GM18502 (cell line): ENCODE data around the gene SLC16A9.
A peak's percentile ranks its signal among the peaks of the same experiment; 100 is the strongest.

ENCODE experiments used
- ATAC-seq: cut with Tn5 transposase; IDR thresholded peaks from one replicate; pipeline ENCODE4 v1.9.1; 2021; ENCODE audit warnings: mild to moderate bottlenecking; ENCODE audit not compliant: unreplicated experiment, poor library complexity

Gene SLC16A9

DNA sequence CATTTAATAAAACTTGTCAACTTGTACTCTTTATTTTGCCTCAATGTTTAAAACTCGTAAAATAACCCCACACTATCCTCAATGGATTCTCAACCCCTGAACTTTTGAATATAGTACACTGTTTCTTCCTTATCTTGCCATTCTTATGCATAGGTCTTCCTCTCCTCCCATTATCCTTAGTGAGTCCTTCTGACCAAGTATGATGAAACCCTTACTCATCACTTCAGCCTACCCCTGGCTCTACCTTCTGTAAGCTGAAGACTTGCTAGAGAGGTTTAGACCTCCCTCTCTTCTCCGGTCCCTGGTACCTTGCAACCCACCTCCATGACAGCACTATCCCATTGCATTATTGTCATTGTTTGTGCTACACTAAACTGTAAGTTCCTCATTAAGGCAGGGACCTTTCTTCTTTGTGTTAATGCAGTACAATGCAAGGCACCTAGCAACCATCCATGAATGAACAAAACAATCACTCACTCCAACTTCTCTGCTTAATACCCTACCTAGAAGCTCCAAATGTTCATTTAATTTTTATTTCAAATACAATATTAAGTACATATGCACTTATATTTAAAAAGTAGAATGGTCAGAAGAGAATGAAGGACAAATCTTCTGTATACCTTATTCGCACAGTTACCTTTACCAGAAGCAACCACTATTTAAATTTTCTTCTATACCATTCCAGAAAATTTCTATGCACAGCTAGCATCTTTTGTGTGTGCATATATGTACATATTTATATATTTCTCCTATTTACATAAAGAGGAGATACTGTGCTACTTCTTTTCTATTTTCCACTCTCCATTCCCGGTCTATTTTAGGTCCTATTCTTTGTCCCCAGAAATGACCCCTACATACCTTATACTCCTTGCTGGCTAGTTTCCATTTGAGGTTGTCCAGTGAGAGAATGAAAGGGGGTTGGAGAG is 77.5 kb downstream of the SLC16A9 start:
- no peak for ATAC-seq

DNA sequence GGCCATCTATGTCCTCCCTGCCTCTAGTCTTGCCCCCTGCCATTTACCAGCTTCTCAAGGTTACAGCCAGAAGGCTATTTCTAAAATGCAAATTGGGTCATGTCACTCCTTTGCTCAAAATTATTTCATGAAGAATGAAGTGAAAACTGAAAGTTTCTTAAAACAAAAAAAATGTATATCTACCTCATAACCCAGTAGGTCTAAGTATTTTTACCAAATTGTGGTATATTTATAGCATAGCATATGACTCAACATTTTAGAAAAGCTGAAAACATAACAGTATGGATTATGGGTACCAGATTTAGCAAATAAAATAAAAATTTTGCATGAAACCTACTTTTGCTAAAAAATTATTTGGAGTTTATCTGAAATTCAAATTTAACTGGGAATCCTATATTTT is 78.4 kb downstream of the SLC16A9 start:
- peak; percentile 67 for ATAC-seq

DNA sequence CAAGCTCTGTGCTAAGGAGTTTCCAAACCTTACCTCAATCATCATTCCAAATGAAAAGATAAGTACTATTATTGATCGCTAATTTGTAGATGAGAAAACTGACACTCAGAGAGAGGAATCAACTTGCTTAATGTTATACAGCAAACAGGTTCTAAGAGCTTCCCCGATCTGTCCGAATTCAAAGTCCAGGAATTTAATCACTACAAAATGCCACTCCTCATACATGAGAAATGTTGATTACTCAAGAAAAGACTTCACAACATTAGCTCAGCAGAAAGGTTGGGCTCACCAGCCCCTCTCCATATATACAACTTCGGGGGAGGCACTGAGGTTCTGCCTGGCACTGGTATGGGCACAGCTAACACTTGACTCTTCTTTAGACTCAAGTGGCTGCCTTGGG is 80.7 kb downstream of the SLC16A9 start:
- ATAC-seq: no peak

DNA sequence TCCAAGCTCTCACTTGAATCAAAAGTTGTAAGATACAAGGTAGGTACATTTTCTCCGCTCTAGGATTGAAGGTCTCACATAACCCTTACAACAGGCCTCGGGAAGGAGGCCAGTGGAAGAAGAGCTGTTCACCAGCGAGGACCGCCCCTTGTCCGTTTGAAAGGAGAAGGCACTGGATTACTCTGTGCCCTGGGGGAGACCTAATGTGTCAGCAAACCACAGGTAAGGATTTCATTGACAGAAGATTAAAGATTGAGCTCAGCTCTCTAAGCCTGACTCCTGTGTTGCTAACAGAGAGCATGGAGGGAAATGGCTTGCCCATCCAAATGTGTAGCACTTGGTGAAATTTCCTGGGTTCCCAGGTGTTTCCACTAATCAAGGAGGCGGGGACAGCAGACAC is 81.2 kb downstream of the SLC16A9 start:
- no peak for ATAC-seq

DNA sequence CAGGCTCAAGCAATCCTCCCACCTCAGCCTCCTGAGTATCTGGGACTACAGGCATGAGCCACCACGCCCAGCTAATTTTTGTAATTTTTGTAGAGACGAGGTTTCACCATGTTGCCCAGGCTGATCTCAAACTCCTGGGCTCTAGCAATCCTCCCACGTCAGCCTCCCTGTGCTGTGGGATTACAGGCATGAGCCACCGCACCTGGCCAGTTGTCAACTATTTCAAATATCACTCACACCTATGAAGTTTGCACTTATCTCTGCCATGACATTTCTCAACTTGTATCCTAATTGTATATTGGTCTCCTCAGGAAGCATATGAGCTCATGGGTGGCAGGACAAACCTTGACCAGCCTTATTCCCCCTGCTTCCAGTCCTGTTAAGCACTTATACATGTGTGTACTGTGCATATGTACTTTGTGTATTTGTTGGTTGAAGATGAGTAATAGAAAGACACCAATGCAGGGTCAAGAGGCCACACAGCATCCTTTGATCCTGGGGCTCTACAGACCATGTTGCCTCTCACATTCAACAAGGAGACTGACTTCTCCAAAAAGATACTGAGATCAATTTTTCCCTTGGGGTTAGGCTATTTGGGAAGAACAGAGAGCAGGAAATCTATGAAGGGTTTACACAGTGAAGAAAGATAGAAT is 82.2 kb downstream of the SLC16A9 start:
- no peak for ATAC-seq

DNA sequence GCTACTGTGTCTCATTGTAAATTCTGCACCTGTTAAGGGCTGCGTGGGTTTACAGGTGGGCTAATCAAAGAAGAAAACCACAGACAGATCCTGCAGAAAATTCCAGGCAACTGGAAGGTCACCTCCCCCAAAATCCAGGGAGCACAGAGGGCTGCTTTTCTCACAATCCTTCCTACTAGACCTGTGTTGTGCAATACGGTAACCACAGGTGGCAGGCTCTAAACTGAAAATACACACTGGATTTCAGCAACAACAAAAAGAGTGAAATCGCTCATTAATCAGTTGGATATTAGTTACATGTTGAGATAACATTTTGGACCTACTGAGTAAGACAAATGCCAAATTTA is 83.2 kb downstream of the SLC16A9 start:
- ATAC-seq: no peak

DNA sequence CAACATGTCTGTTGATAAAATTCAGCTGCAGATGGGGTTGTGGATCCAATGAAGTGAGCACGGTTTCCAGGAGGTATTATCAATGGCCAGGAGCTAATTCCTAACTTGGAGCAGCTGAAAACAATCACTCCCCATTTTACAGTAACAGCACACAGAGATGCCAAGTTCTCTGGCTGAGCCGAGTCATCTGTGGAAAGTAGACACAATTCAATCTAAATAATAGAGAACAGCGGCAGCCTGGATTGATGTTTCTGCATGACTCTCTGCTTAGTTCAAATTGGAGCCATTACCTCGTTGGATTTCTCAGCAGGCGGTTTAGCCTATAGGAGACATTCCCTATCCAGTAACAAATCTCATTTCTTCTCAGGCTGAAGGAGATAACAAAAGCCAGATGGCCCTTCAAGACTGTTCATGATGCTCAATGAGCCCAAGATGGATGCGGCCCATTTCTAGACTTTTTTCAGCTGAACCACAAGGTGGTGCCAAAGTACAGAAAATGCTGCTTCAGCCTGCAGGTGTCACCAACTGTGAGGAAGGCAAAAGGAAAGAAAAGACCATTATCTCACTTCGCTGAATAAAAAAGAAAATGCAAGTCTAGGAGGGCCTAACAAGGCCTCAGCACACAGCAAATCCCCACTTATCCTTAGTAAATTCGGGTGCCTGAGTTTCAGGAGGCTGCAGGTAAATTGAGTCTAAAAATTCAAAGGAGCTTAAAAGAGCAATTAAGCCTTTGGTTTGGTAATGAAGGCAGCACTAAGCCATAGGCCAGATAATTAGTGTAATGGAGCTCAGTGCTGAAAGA is 83.7 kb downstream of the SLC16A9 start:
- ATAC-seq: peak; percentile 93

DNA sequence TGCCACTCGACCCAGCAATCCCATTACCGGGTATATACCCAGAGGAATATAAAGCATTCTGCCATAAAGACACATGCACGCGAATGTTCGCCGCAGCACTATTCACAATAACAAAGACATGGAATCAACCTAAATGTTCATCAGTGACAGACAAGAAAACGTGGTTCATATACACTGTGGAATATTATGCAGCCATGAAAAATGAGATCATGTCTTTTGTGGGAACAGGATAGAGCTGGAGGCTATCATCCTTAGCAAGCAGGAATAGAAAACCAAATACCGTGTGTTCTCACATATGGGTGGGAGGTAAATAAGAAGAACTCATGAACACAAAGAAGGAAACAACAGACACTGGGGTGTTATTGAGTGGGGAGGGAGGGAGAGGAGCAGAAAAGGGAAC is 84.7 kb downstream of the SLC16A9 start:
- ATAC-seq: no peak

DNA sequence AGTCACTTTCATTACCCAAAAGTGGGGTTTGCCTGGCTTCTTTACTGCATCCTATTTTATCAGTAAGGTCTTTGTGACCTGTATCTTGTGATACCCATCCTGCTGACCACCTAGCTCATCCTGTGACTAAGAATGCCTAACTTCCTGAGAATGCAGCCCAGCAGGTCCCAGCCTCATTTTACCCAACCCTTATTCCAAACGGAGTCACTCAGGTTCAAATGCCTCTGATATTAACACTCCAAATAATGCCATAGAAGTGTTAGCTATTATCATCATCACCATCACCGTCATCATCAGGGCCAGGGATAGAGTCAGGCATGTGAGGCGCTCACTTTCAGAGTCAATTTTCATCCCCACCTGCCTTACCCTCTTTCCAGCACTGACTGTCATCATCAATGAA is 85.5 kb downstream of the SLC16A9 start:
- ATAC-seq: no peak

DNA sequence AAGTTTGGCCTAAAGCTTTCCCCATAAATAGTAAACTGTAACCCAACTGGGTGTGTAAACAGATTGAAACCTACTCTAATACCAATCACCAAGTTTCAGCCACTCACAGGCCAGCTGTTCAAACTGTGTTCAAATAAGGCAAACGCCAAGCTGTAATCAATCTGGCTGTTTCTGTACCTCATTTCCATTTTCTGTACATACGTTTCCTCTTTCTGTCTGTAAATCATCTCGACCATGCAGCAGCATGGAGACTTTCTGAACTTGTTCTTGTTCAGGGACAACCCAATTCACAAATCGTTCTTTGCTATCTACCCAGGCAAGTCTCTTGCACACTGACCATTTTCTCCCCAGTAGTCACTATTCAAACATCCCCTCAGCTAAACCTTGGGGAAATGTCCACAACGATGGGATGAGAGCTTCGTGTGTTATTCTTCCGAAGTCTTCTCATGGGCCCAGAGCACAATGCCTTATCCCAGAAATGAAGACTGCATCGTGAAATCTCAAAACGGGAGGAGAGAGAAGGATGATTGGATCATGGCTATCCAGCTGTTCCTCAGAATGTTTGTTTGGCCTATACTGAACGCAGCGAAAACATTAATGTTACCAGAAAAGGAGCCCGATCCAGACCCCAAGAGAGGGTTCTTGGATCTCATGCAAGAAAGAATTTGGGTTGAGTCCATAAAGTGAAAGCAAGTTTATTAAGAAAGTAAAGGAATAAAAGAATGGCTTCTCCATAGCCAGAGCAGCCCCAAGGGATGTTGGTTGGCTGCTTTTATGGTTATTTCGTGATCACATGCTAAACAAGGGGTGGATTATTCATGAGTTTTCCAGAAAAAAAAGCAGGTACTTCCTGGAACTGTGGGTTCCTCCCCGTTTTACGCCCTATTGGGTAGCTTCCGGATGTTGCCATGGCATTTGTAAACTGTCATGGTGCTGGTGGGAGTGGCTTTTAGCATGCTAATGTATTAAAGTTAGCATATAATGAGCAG is 86.2 kb downstream of the SLC16A9 start:
- ATAC-seq: no peak

DNA sequence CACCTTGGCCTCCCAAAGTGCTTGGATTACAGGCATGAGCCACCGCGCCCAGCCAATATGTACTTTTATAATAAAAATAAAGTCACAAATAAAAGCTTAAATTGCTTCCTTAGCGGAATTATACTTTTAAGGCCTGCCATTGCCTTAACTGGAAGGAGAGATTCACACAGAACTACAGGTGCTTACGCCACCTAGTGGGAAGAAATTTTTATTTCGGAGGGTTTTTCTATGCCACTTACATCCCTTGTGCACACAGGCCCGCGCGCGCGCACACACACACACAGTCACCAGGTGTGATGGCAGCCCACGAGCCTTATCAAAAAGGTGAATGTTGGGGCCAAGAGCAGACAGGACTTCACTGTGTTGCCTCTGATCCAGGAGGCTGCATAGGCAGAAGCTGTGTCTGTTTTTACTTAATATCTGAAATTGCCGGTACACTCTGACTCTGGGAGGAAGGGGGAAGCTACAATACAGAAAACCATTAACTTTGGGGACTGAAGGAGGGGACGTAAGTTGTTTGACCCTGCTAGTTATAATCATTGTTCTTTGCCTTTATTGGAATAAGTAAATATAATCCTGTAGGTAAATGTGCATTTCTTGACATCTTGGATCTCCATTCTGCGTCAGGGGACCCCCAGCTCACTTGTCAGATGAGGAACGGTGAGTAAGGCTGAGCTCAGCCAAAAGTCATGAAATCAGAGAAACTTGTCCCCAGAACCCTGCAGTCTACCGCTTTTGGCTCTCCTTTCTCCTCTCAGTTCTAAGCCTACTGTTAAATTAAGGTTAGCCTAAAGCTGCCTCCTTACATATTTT is 87.1 kb downstream of the SLC16A9 start:
- peak; percentile 36 for ATAC-seq

DNA sequence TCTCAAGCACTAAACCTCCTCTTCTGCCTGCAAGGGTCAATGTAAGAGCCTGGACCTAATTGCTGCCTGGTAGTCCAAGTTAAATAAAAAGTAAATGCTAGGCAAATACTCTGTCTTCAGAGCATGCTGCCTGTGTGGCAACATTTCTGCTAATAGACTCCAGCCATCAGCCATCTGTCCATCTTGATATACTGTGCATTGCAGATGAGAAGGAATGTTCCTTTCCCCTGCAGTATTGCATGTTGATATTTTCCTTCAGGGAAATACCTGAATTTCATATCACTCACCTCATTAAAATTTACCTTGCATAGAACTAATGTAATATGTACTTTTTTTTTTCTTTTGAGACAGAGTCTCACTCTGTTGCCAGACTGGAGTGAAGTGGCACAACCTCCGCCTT is 87.9 kb downstream of the SLC16A9 start:
- no peak for ATAC-seq

DNA sequence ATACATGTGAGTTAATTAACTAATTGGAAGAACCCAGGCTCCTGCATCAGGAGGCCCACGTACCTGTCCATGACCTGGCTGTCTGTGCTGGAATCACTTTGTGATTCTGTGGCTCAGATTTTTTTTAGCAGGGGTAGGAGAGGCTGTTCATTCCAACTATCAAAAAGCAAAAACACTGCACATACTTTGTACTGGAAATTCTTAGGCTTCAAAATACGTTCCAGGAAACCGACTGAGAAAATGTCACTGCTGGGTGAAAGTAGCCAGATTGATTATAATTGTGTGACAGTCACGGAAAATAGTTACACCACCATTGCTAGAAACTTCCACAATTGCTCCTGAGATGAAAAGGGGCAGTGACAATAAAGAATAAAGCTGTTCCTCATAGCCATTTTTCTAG is 91.0 kb downstream of the SLC16A9 start:
- ATAC-seq: no peak

DNA sequence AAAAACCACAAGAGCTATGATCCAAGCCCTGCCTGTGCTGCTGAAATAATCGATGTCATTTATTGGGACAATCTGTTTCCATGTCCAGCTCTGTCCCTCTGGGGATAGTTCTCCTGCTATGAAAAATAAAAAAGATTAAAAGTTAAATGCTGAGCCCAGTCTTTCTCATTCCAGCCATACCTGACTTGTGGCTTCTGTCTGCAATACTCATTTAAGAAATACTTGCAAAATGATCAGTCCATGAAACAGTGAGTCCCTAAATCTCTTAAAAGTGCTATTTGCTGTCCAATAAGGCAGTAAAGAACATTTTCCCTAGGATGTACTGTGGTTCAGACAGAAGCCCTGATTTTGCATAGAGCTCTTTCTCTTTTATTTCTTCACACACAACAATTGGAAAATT is 91.7 kb downstream of the SLC16A9 start:
- ATAC-seq: no peak

DNA sequence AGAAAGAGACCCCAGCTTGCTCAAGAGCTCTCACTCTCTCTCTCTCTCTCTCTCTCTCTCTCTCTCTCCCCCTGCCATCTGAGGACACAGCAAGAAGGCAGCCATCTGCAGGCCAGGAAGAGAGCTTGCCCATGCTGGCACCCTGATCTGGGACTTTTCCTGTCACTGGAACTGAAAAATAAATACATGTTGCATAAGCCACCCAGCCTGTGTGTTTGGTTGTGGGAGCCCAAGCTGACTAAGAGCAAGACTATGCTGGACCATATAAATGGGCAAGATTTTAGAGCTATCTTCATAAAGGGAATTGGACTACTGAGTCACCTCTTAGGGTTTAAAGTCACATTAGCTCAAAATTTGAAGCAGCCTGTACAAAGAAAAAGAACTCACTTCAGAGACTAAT is 98.6 kb downstream of the SLC16A9 start:
- ATAC-seq: no peak

DNA sequence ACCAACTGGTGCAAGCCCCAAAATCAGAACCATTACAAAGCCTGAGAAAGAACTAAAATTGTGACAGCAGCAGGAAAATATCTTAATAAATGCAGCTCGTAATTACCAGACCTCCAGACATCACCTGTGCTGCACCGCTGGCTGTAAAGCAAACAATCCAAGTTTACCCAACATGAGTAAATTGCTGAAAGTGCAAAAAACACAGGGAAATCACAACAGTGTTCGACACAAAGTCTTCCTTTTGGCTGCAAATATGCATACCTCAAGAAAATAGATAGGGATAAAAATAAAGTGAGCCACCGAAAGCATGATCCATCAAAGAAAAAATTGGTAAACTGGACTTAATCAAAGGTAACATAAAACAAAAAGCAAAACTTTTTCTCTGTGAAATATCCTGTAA is 101.7 kb downstream of the SLC16A9 start:
- ATAC-seq: no peak

DNA sequence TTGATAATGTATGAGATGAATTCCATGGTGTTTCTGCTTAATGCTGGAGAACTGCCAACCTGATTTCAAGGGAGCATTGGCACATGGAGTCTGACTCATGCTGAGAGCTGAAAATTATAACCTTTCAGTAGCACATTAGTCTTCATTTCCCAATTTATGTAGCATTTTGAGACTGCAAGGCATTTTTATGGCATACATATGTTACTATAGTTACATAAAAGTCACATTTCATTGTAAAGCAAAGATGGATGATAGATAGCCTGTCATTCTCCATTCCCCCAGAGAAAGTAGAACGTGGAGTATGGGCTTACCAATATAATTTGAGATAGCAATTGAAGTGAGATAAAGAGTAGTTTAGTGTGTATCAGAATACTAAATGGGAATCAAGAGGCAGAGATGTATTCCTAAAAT is 103.1 kb downstream of the SLC16A9 start:
- no peak for ATAC-seq

DNA sequence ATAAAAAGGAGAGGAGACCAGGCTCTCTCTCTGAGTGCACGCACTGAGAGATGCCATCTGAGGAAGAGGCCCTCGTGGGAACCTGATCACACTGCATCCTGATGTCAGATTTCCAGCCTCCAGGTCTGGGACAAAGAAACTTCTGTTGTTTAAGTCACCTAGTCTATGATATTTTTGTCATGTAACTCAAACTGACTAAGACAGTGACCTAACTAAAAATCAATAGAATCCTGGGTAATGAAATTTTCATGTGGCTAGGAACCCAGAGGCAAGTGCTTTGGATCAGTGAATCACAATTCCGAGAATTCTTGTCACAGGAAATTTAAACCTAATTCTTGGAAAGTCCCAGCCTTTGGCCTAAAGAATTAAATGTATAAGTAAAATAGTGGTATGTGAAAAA is 107.7 kb downstream of the SLC16A9 start:
- no peak for ATAC-seq
